Activated CD4-positive, alpha-beta T cell treated with anti-CD3 and anti-CD28 coated beads, Interleukin-2, amount 50 U/mL, for 1 hour (primary cell): ENCODE measurements around the gene BRMS1L.
"Not testable (repeated sequence)": the region's sequence is repeated elsewhere in the genome, so short reads cannot be mapped to it uniquely, and the experiment has no call there.

Source experiments
- DNase-seq: peaks from one replicate; pipeline ENCODE4 v3.0.0-alpha.2; 2020

Gene BRMS1L, protein sequence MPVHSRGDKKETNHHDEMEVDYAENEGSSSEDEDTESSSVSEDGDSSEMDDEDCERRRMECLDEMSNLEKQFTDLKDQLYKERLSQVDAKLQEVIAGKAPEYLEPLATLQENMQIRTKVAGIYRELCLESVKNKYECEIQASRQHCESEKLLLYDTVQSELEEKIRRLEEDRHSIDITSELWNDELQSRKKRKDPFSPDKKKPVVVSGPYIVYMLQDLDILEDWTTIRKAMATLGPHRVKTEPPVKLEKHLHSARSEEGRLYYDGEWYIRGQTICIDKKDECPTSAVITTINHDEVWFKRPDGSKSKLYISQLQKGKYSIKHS

DNA sequence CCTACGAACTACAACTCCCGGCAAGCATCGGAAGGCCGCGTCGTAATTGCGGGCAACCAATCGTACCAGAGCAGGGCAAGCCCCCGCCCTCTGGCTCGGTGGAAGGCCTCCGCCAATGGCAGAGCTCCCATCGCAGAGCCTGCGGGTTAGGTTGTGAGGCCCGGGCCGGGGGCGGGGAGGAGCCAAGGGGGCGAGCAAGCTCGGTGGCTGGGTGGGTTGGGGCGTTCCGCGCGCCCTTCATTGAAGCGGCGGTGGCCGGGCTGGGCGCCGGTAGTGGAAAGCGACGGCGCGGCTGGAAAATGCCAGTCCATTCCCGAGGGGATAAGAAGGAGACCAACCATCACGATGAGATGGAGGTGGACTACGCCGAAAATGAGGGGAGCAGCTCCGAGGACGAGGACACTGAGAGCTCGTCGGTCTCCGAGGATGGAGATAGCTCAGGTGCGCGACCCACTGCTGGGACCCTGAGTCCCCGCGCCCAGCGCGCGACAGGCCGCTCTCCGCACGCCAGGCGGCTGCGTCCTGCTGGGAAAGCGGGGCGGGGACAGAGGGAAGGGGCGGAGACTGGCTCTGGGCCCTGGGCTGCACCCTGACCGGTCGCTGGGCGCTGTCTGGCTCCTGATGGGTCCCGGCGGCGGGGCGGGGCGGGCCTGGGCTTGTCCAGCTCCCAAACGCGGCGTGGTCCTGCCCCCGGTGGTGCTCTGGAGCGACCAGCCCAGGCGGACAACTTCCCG is at the start of gene BRMS1L:
BRMS1L (plus strand) TSS at position 121 of the 734 bp plus-strand sequence; CDS start at position 300, 179 bp downstream.
- DNase-seq, result peak; percentile 95

DNA sequence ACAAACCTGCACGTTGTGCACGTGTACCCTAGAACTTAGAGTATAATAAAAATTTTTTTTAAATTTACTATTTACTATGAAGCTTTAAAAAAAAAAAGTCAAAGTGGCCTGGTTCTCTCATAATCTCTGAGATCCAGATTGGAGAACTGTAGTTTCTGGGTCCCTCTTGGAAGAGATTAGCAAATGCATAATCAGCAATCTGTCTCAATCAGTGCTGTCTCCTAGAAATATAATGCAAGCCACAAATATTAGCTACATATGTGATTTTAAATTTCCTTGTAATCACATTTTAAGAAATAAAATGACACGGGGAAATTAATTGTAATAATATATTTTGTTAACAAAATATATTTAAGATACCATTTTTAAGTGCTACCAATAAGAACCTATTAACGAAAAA is 49.3 kb upstream of the BRMS1L start:
- DNase-seq, result no peak

DNA sequence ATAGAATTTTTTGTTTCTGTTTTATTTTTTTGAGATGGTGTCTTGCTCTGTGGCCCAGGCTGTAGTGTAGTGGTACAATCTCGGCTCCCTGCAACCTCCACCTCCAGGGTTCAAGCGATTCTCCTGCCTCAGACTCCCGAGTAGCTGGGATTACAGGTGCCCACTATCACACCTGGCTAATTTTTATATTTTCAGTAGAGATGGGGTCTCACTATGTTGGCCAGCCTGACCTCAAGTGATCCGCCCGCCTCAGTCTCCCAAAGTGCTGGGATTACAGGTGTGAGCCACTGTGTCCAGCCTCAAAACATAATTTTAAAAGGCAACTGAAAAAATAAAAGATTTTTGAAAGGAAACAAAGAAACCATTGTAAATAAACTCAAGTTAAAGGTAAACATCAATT is 48.6 kb upstream of the BRMS1L start:
- not testable (repeated sequence) for DNase-seq

DNA sequence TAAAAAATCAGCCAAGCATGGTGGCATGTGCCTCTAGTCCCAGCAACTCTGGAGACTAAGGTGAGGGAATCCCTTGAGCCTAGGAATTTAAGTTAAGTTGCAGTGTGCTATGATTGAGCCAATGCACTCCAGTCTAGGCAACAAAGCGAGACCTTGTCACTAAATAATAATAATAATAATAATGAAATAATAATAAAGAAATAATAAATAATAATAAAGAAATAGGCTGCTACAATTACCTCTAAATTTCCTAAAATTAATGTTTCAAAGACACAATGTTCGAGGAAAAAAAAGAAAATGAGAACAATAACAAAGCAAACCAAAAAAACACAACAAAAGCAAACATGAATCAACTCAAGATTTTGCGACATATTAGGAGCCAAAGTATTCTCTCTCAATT is 46.8 kb upstream of the BRMS1L start:
- no peak for DNase-seq

DNA sequence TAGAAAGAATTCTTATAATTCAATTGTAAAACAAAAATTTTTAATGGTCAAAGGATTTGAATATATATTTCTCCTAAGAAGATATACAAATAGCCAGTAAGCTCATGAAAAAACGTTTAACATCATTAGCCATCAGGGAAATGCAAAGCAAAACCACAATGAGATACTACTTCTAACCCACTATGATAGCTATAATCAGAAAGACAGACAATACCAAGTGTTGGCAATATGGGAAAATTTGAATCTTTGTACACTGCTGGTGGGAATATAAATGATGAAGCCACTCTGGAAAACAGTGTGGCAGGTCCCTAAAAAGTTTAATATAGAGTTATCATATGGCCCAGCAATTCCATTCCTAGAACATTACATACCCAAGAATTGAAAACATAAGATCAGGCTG is 42.4 kb upstream of the BRMS1L start:
- DNase-seq, result no peak

DNA sequence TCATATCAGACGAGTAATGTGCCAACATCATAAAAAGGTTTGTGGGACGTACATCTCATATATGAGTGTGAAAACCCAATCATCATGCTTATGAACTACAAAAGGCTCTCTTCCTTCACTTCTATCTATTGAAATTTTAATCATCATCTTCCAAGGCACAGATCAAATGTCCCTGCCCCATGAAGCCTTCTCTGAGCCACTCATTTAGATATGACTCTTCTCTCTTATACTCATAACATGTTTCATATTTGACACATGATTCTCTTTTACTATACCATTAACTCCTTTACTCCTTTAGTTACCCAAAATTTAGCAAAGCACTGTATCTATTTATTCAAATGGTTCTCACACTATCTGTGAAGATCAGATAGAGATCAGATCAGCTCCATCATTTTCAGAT is 39.3 kb upstream of the BRMS1L start:
- no peak for DNase-seq

DNA sequence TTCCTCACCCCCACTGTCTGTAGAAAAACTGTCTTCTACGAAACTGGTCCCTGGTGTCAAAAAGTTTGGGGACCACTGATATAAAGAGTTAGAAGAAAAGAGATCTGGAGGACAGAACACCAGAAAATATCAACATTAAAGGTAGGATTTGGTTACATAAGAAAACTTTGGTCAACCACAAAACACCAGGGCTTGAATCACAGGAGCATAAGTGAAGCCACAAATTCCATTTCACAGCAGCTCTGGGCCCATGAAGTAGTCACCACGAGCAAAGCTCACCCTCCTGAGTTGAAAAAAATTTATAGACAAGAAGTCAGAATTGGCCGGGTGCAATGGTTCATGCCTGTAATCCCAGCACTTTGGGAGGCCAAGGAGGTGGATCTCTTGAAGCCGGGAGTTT is 36.5 kb upstream of the BRMS1L start:
- DNase-seq, result no peak

DNA sequence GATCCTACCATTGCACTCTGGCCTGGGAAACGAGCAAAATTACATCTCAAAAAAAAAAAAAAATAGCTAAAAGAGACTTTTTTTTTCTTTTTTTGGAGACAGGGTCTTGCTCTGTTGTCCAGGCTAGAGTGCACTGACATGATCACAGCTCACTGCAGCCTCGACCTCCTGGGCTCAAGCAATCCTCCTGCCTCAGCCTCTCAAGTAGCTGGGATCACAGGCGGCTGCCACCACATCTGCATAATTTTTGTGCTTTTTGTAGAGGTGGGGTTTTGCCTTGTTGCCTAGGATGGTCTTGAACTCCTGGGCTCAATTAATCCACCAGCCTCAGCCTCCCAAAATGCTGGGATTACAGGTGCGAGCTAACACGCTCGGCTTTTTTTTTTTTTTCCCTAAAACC is 28.3 kb upstream of the BRMS1L start:
- DNase-seq, result no peak

DNA sequence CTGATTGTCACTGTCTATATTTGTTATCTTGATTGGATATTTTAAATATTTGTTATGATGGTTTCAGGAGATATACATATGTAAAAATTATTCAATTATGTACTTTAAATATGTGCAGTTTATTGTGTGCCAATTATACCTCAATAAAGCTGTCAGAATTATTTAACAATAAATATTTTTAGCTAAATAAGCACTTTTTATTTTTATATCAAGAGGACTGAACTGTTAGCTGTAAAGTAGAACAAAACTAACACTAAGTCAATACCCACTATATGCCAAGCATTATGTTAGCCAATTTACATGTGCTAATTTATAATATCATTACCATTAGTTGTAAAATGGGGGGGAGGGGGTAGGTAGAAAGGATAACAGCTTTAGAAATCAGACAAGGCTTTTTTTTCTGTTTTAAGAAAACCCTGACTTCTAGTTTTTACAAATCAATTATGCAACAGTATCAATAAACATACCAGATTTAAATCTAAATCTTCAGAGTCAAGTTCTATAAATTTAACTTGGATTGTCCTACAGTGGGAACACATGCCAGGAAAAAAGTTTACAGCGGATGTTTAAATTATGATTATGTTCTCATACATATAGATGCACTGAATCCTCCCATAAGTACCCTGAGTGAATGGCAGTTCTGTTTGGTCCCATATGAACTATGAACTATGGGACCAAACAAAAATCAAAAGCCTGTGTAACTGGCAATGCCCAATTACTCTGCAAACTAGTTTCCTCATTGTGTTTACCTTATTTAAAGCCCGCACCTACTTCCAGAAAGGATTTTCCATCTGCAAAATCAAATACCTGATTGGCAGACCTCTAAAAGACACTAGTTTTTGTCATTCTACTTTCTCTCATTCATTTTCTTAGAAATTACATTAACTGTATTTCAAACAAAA is 19.9 kb upstream of the BRMS1L start:
- DNase-seq, result no peak

DNA sequence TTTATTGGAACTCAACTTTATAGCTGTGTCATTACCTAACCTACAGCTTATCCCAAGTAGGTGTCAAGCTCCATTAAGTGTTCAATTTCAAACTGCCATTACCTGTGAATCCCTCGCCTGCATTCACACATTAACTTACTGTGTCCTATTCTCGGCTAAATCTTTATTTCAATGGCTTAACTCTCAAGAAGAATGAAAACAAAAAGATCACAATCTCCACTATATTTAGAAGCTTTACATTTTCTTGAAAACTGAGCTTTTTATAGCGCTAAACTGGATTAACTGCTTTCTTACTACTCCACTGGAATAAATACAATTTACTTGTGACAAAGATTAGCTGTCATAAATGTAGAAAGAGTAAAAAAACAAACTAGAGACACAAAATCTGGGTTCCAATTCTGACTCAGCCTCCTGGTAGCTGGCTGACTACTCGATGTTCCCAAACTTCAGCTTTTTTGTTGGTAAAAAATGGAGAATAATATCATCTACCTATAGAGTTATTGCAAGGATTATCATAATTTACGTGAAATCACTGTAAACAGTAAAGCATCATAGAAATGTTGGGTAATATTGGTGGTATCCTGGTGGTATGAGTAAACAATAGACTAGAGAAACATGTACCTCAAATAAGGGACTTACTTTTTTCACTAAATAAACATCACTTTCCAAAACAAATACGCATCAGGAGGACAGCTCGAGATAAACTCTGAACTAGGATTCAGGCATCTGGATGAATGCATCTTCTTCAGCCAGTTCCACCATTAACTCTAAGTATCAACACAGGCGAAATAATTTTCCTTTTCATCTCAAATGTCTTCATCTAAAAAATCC is 18.8 kb upstream of the BRMS1L start:
- DNase-seq, result no peak

DNA sequence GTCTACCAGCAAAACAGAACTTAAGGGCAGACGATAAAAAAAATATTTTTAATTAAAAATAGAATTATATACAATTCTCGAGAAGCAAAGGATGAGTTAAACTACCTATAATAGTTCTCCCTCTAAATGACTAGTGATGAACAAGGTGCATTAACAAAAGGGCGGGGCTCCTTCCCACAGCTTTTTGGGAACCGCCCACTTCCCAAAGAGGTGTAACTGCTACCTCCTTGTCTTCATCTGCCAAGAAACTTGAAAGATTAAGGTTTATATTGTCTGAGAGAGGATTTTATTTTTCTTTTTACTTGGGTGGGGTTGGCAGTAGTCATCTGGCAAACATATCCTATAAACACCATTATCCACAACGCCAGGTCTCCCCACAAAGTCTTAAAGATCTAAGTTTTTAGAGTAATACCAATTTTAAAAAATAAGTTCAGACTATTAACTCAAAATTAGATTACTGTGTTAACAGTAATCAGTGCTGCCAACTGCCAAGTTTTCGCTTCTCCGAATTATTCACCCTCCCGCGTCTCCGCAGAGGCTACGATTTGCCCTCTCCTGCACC is 18.0 kb upstream of the BRMS1L start:
- no peak for DNase-seq

DNA sequence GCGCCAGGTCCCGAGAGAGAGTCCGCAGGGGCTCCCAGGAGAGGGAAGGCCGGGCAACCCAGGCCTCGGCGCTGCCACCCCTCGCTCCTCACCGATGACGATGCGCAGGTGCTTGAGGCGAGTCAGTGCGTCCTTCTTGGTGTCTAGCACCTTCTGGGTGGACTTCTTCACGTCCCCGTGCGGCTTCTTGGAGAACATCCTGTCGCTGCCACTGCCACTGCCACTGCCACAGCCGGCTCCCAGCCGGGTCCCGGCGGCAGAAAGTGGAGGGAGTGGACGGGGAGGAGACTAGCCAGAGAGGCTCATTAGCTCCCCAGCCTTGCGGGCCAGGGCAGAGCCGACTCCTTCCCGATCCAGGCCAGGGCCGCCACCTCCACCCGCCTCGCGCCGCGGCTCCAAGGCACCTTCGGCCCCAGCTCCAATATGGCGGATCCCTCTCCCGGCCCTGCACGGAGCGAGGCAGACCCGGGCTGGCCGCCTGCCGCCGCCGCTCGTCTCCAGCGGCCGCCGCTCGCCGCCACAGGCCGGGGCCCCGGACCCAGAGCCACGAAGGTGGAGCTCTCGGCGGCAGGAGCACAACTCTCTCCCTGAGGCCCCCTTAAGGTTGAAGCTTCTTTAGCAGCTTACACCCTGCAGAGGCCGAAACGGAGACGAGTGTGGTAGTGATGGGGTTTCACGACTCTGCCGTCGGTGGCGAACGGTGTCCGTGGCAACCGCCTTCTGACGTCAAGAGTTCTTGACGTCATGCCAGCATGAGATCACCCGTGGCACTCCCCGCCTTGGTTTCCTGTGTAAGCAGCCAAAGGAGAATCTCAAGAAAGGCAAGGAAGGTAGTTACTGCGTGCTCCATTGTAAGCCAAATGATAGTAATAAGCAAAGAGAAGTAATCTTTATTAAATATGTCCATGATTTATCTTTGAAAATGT is 17.2 kb upstream of the BRMS1L start, which contains the start of gene RALGAPA1:
RALGAPA1 (minus strand) TSS at position 658 of the 926 bp plus-strand sequence; CDS start at position 198, 460 bp downstream.
- peak; percentile 94 for DNase-seq

DNA sequence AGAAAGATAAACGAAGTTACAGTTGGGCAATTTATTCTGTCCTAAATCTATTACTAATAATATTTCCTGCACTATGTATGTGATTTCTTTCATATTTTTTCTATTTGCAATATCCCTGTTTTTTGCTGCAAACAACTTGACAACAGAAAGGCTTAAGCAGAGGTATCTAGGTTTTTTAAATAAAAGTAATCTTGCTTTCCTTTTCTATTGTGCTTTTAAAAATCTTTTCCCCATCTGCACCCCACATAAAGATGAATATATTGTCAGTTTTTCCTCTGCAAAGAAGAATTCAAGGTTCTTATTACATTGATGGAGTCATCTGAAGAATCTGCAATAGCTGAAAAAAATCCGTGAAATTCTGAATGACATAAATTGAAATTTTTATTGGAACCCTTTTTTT is 16.5 kb upstream of the BRMS1L start:
- DNase-seq, result no peak

DNA sequence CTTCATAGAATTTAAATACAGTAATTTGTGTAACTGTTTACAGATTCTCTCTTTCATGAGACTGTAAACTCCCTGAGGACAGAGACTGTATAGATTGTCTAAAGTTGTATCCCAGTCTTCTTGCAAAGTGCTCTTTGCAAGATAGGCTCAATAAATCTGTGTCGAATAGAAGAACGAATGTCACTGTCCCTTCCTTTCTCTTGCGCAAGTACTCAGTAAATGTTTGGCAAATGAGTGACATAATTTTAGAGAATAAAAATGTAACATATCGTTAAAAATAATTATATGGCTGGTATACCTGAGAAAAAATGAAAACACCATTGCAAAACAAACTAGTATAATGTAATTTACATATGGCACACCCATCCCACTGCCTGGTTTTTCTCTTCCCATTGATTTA is 15.2 kb upstream of the BRMS1L start:
- no peak for DNase-seq

DNA sequence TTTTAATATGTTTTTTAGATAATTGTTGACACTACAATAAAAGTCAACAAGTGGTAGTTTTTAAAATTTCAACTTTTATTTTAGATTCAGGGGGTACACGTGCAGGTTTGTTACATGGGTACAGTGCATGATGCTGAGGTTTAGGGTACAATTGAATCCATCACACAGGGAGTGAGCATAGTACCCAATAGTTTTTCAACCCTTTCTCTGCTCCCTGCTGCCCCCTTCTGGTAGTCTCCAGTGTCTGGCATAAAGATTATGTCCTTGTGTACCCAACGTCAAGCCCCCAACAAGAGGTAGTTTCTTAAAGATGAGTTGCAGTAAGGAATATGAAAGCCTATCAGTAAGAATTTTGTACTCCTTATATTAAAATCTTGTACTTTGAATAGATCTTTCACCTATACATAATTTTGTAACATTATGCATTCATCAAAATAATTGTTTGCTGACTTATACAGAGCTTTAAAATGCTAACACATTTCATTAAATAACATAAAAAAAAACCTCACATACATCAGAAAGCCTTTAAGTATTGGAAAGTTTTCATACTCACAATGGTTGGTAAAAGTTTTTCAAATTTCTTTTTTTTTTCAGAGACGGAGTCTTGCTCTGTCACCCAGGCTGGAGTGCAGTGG is 11.7 kb upstream of the BRMS1L start:
- peak; percentile 83 for DNase-seq

DNA sequence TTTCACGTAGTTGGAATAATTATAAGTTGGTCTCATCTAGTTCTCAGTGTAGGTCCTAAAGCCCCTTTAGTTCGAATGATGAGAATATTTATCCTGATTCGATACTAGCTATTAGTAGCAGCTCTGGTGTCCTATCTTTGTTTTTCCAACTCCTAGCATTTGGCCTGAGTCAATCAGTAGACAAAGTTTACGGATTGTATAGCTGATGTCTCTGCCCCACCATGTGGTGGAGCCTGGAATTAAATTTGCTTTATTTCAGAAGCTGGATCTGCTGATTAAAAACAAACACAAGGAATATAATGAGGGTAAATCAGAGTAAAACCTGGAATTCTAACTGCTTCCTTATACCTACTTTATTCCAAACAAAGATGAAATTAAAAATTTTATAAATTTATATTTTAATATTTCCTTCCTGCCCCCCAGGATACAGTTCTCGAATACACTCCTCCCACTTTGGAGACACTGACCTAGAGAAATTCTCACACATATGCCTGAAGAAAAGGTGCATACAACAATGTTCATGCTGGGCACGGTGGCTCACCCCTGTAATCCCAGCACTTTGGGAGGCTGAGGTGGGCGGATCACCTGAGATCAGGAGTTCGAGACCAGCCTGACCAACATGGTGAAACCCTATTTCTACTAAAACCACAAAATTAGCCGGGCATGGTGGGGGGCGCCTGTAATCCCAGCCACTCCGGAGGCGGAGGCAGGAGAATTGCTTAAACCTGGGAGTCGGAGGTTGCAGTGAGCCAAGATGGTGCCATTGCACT is 7.6 kb upstream of the BRMS1L start:
- DNase-seq, result no peak

DNA sequence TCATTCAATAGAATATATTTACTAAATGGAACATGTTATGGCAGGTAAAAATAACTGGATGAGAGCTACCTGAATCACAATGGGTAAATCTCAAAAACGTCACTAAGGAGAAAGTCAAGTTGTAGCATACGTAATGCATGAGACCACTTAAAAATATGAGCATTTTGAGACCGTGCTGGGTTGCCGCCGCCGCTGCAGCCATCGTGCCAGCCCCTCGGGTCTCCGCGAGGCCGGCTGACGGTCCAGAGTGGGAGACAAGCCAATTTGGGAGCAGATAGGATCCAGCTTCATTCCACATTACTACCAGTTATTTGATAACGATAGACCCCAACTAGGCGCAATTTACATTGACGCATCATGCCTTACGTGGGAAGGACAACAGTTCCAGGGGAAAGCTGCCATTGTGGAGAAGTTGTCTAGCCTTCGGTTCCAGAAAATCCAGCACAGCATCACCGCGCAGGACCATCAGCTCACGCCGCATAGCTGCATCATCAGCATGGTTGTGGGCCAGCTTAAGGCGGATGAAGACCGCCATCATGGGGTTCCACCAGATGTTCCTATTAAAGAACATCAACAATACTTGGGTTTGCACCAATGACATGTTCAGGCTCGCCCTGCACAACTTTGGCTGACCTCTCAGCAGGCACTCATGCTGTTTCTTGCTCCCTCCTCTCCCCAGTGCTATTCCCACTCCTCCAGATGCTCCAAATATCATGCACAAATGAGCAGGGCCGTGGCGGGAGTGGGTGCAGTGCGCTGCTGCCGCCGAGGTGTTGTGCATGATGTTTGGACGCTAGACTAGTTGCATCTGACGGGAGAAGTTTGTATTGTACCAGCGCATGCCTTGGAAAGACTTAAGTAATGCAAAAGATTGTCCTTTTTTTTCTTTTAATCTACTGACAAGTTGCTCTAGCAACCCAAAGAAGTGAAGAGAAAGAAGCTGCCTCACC is 6.3 kb upstream of the BRMS1L start:
- no peak for DNase-seq
